WTC11 (cell line): ENCODE results near the gene CPOX. TPM values are rescaled to one million over a fixed set of nuclear protein-coding genes. Genes with fewer than 3 reads are reported as not detected.
A peak's percentile ranks its signal among the peaks of the same experiment; 100 is the strongest.

Experiments used
- ATAC-seq: fragments of 200-7000 bp; cut with Tn5 transposase; 2 replicates; pipeline ENCODE4 v1.10.0; 2021; ENCODE audit warnings: mild to moderate bottlenecking, moderate library complexity
- CTCF ChIA-PET: fragments of 300-600 bp; sonication (Branson Sonifier 250); formaldehyde crosslinking; loops from one replicate; lab custom pipeline; 2021; ENCODE audit warnings: antibody characterized with exemption; lab: Charles Lee
- POLR2A ChIA-PET: fragments of 350-600 bp; sonication (Branson Sonifier 250); formaldehyde crosslinking; loops from one replicate; lab custom pipeline; 2021; ENCODE audit warnings: antibody characterized with exemption; lab: Charles Lee
- DNase-seq: peaks from one replicate; pipeline ENCODE4 v3.0.0; 2021; ENCODE audit warnings: low spot score
- H3K27ac Mint-ChIP-seq: 2 replicates; pipeline ENCODE4 v1.8.0; 2021; ENCODE audit warnings: mixed read lengths
- H3K27me3 Mint-ChIP-seq: 2 replicates; pipeline ENCODE4 v1.8.0; 2021; ENCODE audit warnings: low read depth, mild to moderate bottlenecking, moderate library complexity, mixed read lengths
- H3K36me3 Mint-ChIP-seq: 2 replicates; pipeline ENCODE4 v1.8.0; 2021; ENCODE audit warnings: mixed read lengths
- H3K4me1 Mint-ChIP-seq: 2 replicates; pipeline ENCODE4 v1.8.0; 2022; ENCODE audit warnings: mixed read lengths
- H3K4me3 Mint-ChIP-seq: 2 replicates; pipeline ENCODE4 v1.8.0; 2021; ENCODE audit warnings: mild to moderate bottlenecking, moderate library complexity, mixed read lengths
- H3K9me3 Mint-ChIP-seq: 2 replicates; pipeline ENCODE4 v1.8.0; 2021; ENCODE audit warnings: mixed read lengths
- ATF3 ChIP-seq: sonication (generic); formaldehyde crosslinking; conservative IDR thresholded peaks from 2 replicates; pipeline ENCODE4 v1.8.1; 2022; ENCODE audit warnings: mild to moderate bottlenecking, missing genetic modification reagents
- CBFB ChIP-seq: sonication (generic); formaldehyde crosslinking; IDR thresholded peaks from 2 replicates; pipeline ENCODE4 v1.8.1; 2022; ENCODE audit warnings: mild to moderate bottlenecking, low read depth, missing genetic modification reagents
- CREB1 ChIP-seq: sonication (generic); formaldehyde crosslinking; IDR thresholded peaks from 2 replicates; pipeline ENCODE4 v1.8.0; 2023; ENCODE audit warnings: mild to moderate bottlenecking, missing genetic modification reagents
- CREM ChIP-seq: sonication (generic); formaldehyde crosslinking; IDR thresholded peaks from 2 replicates; pipeline ENCODE4 v1.8.1; 2022; ENCODE audit warnings: mild to moderate bottlenecking, missing genetic modification reagents, moderate library complexity
- E2F1 ChIP-seq: sonication (generic); formaldehyde crosslinking; IDR thresholded peaks from 2 replicates; pipeline ENCODE4 v1.8.0; 2022; ENCODE audit warnings: mild to moderate bottlenecking, missing genetic modification reagents
- ELF4 ChIP-seq: sonication (generic); formaldehyde crosslinking; IDR thresholded peaks from 2 replicates; pipeline ENCODE4 v1.8.1; 2022; ENCODE audit warnings: low read depth, mild to moderate bottlenecking, moderate library complexity, missing genetic modification reagents
- FOXJ3 ChIP-seq: sonication (generic); formaldehyde crosslinking; IDR thresholded peaks from 2 replicates; pipeline ENCODE4 v1.9.0; 2021; ENCODE audit warnings: missing genetic modification reagents, mild to moderate bottlenecking, borderline replicate concordance
- GABPB1 ChIP-seq: sonication (generic); formaldehyde crosslinking; IDR thresholded peaks from 2 replicates; pipeline ENCODE4 v1.8.1; 2023; ENCODE audit warnings: mild to moderate bottlenecking, missing genetic modification reagents
- IRF2 ChIP-seq: sonication (generic); formaldehyde crosslinking; IDR thresholded peaks from 2 replicates; pipeline ENCODE4 v1.8.0; 2022; ENCODE audit warnings: low read depth, missing genetic modification reagents, borderline replicate concordance
- JUN ChIP-seq: sonication (generic); formaldehyde crosslinking; IDR thresholded peaks from 2 replicates; pipeline ENCODE4 v1.8.0; 2023; ENCODE audit warnings: mild to moderate bottlenecking, missing genetic modification reagents
- KAT7 ChIP-seq: sonication (generic); formaldehyde crosslinking; IDR thresholded peaks from 2 replicates; pipeline ENCODE4 v1.8.1; 2023; ENCODE audit warnings: missing genetic modification reagents, mild to moderate bottlenecking, borderline replicate concordance
- NFE2L1 ChIP-seq: sonication (generic); formaldehyde crosslinking; IDR thresholded peaks from 2 replicates; pipeline ENCODE4 v1.8.1; 2023; ENCODE audit warnings: missing genetic modification reagents
- NR2C2 ChIP-seq: sonication (generic); formaldehyde crosslinking; IDR thresholded peaks from 2 replicates; pipeline ENCODE4 v1.8.0; 2022; ENCODE audit warnings: mild to moderate bottlenecking, missing genetic modification reagents
- PRRX2 ChIP-seq: fragments of 250-450 bp; sonication (Bioruptor Pico); IDR thresholded peaks from 2 replicates; pipeline ENCODE4 v1.8.0; 2021; ENCODE audit warnings: mild to moderate bottlenecking
- RELA ChIP-seq: sonication (generic); formaldehyde crosslinking; IDR thresholded peaks from 2 replicates; pipeline ENCODE4 v1.8.1; 2022; ENCODE audit warnings: missing genetic modification reagents, mild to moderate bottlenecking, borderline replicate concordance
- SMAD3 ChIP-seq: sonication (generic); formaldehyde crosslinking; IDR thresholded peaks from 2 replicates; pipeline ENCODE4 v1.8.0; 2022; ENCODE audit warnings: missing genetic modification reagents, mild to moderate bottlenecking, borderline replicate concordance
- SMAD4 ChIP-seq: sonication (generic); formaldehyde crosslinking; IDR thresholded peaks from 2 replicates; pipeline ENCODE4 v1.8.0; 2022; ENCODE audit warnings: mild to moderate bottlenecking, missing genetic modification reagents
- SP1 ChIP-seq: sonication (generic); formaldehyde crosslinking; conservative IDR thresholded peaks from 2 replicates; pipeline ENCODE4 v1.8.1; 2022; ENCODE audit warnings: missing genetic modification reagents
- TCF7 ChIP-seq: sonication (generic); formaldehyde crosslinking; IDR thresholded peaks from 2 replicates; pipeline ENCODE4 v1.8.0; 2022; ENCODE audit warnings: mild to moderate bottlenecking, low read depth, missing genetic modification reagents, moderate library complexity
- TEAD1 ChIP-seq: sonication (generic); formaldehyde crosslinking; IDR thresholded peaks from 2 replicates; pipeline ENCODE4 v1.8.0; 2022; ENCODE audit warnings: mild to moderate bottlenecking, missing genetic modification reagents
- ZNF121 ChIP-seq: sonication (generic); formaldehyde crosslinking; IDR thresholded peaks from 2 replicates; pipeline ENCODE4 v1.8.0; 2023; ENCODE audit warnings: missing genetic modification reagents
- ZNF317 ChIP-seq: sonication (generic); formaldehyde crosslinking; IDR thresholded peaks from 2 replicates; pipeline ENCODE4 v1.8.1; 2023; ENCODE audit warnings: low read depth, mild to moderate bottlenecking, moderate library complexity, missing genetic modification reagents, borderline replicate concordance
- ZNF416 ChIP-seq: fragments of 250-450 bp; sonication (Bioruptor Pico); IDR thresholded peaks from 2 replicates; pipeline ENCODE4 v1.9.0; 2021; ENCODE audit warnings: mild to moderate bottlenecking, inconsistent platforms
- ZNF512 ChIP-seq: sonication (generic); formaldehyde crosslinking; IDR thresholded peaks from 2 replicates; pipeline ENCODE4 v1.8.1; 2022; ENCODE audit warnings: missing genetic modification reagents, borderline replicate concordance
- total RNA-seq: library from RNA; stranded (reverse); gene quantifications from 3 replicates; pipeline ENCODE4 v1.2.3, GENCODE V29; 2021
- TF ChIP-seq, protein P1 (sequence below): sonication (generic); formaldehyde crosslinking; IDR thresholded peaks from 2 replicates; pipeline ENCODE4 v1.8.0; 2022; ENCODE audit warnings: mild to moderate bottlenecking, missing genetic modification reagents

Gene CPOX
- total RNA-seq, 1 experiment from 2014 or later = 33.4 TPM

GRCh38 chr3:98626151-98626550 lies 32.7 kb upstream of the CPOX start:
- Mint-ChIP-seq H3K27me3 (no peaks in the 10 kb centered on the region), H3K27ac (no peak overlapping the region), H3K36me3 (no peaks in the 10 kb centered on the region), H3K4me1 (peaks cover 24% of the 10 kb centered on the region), H3K9me3 (no peaks in the 10 kb centered on the region), H3K4me3 (no peak overlapping the region)
- no peak for ATAC-seq
- TF ChIP-seq, protein P1, sequence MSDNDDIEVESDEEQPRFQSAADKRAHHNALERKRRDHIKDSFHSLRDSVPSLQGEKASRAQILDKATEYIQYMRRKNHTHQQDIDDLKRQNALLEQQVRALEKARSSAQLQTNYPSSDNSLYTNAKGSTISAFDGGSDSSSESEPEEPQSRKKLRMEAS = no peak
- TF ChIP-seq CREM (no peak), TCF7 (CRISPR knock-in tag) (no peak), IRF2 (no peak), NR2C2 (no peak), NFE2L1 (no peak), CBFB (CRISPR knock-in tag) (no peak), JUN (no peak), SMAD3 (CRISPR knock-in tag) (no peak)
- ChIA-PET POLR2A (no interaction called here), CTCF (interaction anchor here (1.3 kb wide), 1 partner anchor 31 kb away, joined by 3 read pairs; no protein-coding TSS in a partner anchor)
- DNase-seq = no peak

DNA sequence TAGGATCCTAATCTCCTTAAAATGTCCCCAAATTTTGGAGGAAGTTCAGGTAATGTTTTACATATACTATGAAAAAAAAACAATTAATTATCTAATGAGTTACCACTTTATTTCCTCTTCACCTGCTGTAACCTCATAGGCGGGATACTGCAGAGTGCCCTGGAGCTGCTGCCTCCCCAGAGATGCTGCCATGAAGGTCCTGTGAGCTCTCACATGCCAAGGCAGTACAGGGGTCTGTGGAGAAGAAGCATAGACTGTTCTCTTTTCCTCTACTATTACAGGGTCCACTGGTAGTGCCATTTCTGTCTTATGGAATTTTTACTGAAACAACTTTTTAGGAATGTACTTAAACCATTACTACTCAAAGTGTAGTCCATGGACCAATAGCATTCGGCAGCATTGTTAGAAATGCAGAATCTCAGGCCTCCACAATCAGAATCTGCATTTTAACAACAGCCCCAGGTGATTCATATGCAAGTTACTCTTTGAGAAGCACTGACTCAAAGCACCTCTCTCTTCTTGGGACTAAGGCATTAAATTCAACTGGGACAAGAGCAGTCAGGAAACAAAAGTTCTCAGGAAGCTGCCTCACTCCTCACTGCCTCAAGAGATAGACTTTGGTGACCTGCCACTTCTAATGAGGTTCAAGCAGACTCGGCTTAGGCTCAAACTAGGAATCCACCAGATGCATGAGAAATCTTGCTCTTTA lies 30.3 kb upstream of the CPOX start:
- H3K36me3 Mint-ChIP-seq = no peaks in the 10 kb centered on the region
- DNase-seq (no peak), ATAC-seq (peak; percentile 87)
- TF ChIP-seq ZNF317 (CRISPR knock-in tag) = no peak
- TF ChIP-seq TEAD1 = 0 out of 2 replicates have a peak, but pooled peaks have one; percentile 41
- no peaks in the 10 kb centered on the region for H3K9me3 Mint-ChIP-seq
- H3K27me3 Mint-ChIP-seq = no peaks in the 10 kb centered on the region
- CTCF ChIA-PET = interaction anchor here (0.6 to 2.0 kb wide), 5 partner anchors 11 to 34 kb away, joined by 3 to 11 read pairs (median 5); no protein-coding TSS in a partner anchor
- no peak overlapping the region for H3K4me3 Mint-ChIP-seq
- H3K4me1 Mint-ChIP-seq = peaks cover 24% of the 10 kb centered on the region
- POLR2A ChIA-PET = no interaction called here
- peak overlapping the region; percentile 69 for H3K27ac Mint-ChIP-seq

- DNase-seq (no peak), ATAC-seq (no peak)
- Mint-ChIP-seq H3K4me3 (no peak overlapping the region), H3K4me1 (peaks cover 3% of the 10 kb centered on the region), H3K9me3 (peaks cover 1% of the 10 kb centered on the region; the same call in 1 of the 2 replicates), H3K36me3 (no peaks in the 10 kb centered on the region), H3K27ac (no peak overlapping the region), H3K27me3 (no peaks in the 10 kb centered on the region)
- ChIA-PET POLR2A (no interaction called here), CTCF (interaction anchor here (1.0 kb wide), 1 partner anchor 16 kb away, joined by 3 read pairs; no protein-coding TSS in a partner anchor)
- TF ChIP-seq ZNF121 (CRISPR knock-in tag) = no peak
- no peak for TF ChIP-seq CREB1 (CRISPR knock-in tag)
- no peak for TF ChIP-seq FOXJ3
These were observed 24.4 kb upstream of the CPOX start for GRCh38 chr3:98617841-98618240.

- ChIA-PET POLR2A (no interaction called here), CTCF (interaction anchor here (1.6 to 3.9 kb wide), 3 partner anchors 11 to 44 kb away, joined by 5 to 48 read pairs (median 17); no protein-coding TSS in a partner anchor)
- Mint-ChIP-seq H3K4me3 (no peak overlapping the region), H3K4me1 (0 out of 2 replicates have a peak, but pooled peaks cover 8% of the 10 kb centered on the region), H3K36me3 (no peaks in the 10 kb centered on the region), H3K27ac (no peak overlapping the region), H3K27me3 (no peaks in the 10 kb centered on the region), H3K9me3 (peaks cover 8% of the 10 kb centered on the region; the same call in 1 of the 2 replicates)
- ATAC-seq (no peak), DNase-seq (no peak)
- TF ChIP-seq CBFB (CRISPR knock-in tag) = no peak
- no peak for TF ChIP-seq ELF4
- no peak for TF ChIP-seq E2F1
- TF ChIP-seq SP1 (CRISPR knock-in tag) = no peak
- no peak for TF ChIP-seq ZNF317 (CRISPR knock-in tag)
- TF ChIP-seq FOXJ3 = no peak
- TF ChIP-seq RELA (CRISPR knock-in tag) = no peak
- TF ChIP-seq ATF3 (CRISPR knock-in tag) = no peak
- TF ChIP-seq ZNF121 (CRISPR knock-in tag) = no peak
- no peak for TF ChIP-seq ZNF512 (CRISPR knock-in tag)
- TF ChIP-seq PRRX2 (CRISPR knock-in tag) = no peak
- no peak for TF ChIP-seq ZNF416 (CRISPR knock-in tag)
- TF ChIP-seq GABPB1 (CRISPR knock-in tag) = no peak
- TF ChIP-seq SMAD4 = no peak
- no peak for TF ChIP-seq KAT7 (CRISPR knock-in tag)
These were observed 20.2 kb upstream of the CPOX start for GRCh38 chr3:98613616-98614015.
